ENCODE results near the gene PUM1. TPM values are rescaled to one million over a fixed set of nuclear protein-coding genes. Genes with fewer than 3 reads are reported as not detected.

Gene PUM1
- total RNA-seq, 2 donors from 2014 or later: 207 to 210 TPM

DNA sequence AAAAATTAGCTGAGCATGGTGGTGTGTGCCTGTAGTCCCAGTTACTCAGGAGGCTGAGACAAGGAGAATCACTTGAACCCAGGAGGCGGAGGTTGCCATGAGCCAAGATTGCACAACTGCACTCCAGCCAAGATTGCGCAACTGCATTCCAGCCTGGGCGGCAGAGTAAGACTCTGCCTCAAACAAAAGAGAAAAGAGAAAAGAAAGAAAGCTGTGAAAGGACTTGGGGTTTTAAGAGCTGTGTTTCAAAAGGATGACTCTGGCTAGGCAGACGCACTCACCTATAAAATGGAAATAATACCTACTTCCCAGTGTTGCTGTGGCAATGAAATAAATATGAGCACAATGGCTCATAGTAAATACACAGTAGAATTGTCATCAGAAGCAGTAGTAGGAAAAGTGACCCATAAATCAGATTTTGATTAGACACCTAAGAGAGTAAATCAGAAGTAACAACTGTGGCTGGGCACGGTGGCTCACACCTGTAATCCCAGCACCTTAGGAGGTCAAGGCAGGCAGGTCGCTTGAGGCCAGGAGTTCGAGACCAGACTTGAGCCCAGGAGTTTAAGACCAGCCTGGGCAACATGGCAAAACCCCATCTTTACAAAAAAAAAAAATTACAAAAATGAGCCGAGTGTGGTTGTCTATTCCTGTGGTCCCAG, 45.9 kb upstream of the PUM1 start:
- peaks cover 13% of the 10 kb centered on the region for H3K4me1 Mint-ChIP-seq
- H3K4me3 ChIP-seq (ENCODE audit: low read length): no peak overlapping the region
- no peaks in the 10 kb centered on the region for H3K9me3 ChIP-seq (ENCODE audit: control insufficient read depth, low read length)
- no peaks in the 10 kb centered on the region for H3K4me1 ChIP-seq (ENCODE audit: control insufficient read depth, insufficient read depth, low read length)
- no peaks in the 10 kb centered on the region for H3K27me3 ChIP-seq (ENCODE audit: control insufficient read depth, insufficient read depth, low read length, poor library complexity, severe bottlenecking)
- H3K27ac ChIP-seq (ENCODE audit: low read depth, low read length): no peak overlapping the region
- no peaks in the 10 kb centered on the region for H3K27me3 Mint-ChIP-seq (ENCODE audit: insufficient read depth)
- TF ChIP-seq CTCF (conservative IDR thresholded peaks at IDR 0.05): no peak
- DNase-seq: peak; percentile 67
- H3K36me3 ChIP-seq (ENCODE audit: control insufficient read depth, insufficient read depth, low read length): no peaks in the 10 kb centered on the region
- no peaks in the 10 kb centered on the region for H3K36me3 Mint-ChIP-seq (ENCODE audit: low read depth)
- no peak overlapping the region for H3K4me3 Mint-ChIP-seq
- 85 to 95% methylated on average over 4 to 8 of the region's 8 CpGs for WGBS, 2 experiments (ENCODE audit: insufficient coverage in 1 of 2, insufficient read length in 1 of 2)
- H3K9me3 Mint-ChIP-seq: no peaks in the 10 kb centered on the region
- peak overlapping the region; percentile 16 for H3K27ac Mint-ChIP-seq
- no peak overlapping the region for H3K9ac ChIP-seq (ENCODE audit: extremely low read depth, low read length, poor library complexity, severe bottlenecking)

DNA sequence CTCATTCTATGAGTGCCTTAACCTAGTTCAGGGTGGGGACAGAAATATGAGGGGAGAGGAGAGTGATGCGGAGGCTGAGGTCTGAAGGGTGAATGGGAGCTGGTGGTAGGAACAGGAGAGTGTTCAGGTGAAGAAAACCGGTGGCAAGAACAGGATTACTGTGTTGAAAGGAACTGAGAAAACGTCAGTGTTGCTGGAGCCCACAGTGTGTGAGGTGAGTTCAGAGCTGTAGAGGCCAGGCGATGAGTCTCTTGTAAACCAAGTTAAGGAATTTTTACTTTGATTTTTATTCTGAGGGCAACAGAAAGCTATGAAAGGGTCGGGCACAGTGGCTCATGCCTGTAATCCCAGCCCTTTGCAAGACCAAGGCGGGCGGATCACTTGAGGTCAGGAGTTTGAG, 45.3 kb upstream of the PUM1 start:
- Histone ChIP-seq H3K27me3 (ENCODE audit: control insufficient read depth, insufficient read depth, low read length, poor library complexity, severe bottlenecking) (no peaks in the 10 kb centered on the region), H3K4me3 (ENCODE audit: low read length) (no peak overlapping the region), H3K4me1 (ENCODE audit: control insufficient read depth, insufficient read depth, low read length) (no peaks in the 10 kb centered on the region), H3K36me3 (ENCODE audit: control insufficient read depth, insufficient read depth, low read length) (no peaks in the 10 kb centered on the region), H3K9me3 (ENCODE audit: control insufficient read depth, low read length) (no peaks in the 10 kb centered on the region), H3K9ac (ENCODE audit: extremely low read depth, low read length, poor library complexity, severe bottlenecking) (no peak overlapping the region), H3K27ac (ENCODE audit: low read depth, low read length) (no peak overlapping the region)
- Mint-ChIP-seq H3K9me3 (no peaks in the 10 kb centered on the region), H3K27ac (peak overlapping the region; percentile 16), H3K27me3 (ENCODE audit: insufficient read depth) (no peaks in the 10 kb centered on the region), H3K4me1 (peaks cover 13% of the 10 kb centered on the region), H3K36me3 (ENCODE audit: low read depth) (no peaks in the 10 kb centered on the region), H3K4me3 (no peak overlapping the region)
- no peak for TF ChIP-seq CTCF (conservative IDR thresholded peaks at IDR 0.05)
- WGBS, 2 experiments (ENCODE audit: insufficient coverage in 1 of 2, insufficient read length in 1 of 2): 91% methylated on average over 5 to 7 of the region's 7 CpGs
- DNase-seq: no peak

DNA sequence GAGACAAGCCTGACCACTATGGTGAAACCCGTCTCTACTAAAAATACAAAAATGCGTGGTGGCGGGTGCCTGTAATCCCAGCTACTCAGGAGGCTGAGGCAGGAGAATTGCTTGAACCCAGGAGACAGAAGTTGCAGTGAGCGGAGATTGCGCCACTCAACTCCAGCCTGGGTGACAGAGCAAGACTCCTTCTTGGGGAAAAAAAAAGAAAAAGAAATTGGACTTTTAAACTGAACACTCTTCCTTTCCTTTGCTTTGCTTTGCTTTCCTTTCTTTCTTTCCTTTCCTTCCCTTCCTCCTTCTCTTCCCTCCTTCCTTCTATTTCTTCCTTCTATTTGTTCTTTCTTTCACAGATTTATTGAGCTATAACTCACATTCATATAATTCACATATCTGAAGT, 43.3 kb upstream of the PUM1 start:
- no peaks in the 10 kb centered on the region for H3K27me3 ChIP-seq (ENCODE audit: control insufficient read depth, insufficient read depth, low read length, poor library complexity, severe bottlenecking)
- no peak overlapping the region for H3K27ac Mint-ChIP-seq
- DNase-seq: no peak
- peaks cover 13% of the 10 kb centered on the region for H3K4me1 Mint-ChIP-seq
- TF ChIP-seq CTCF (conservative IDR thresholded peaks at IDR 0.05): no peak
- WGBS, 2 experiments (ENCODE audit: insufficient coverage in 1 of 2, insufficient read length in 1 of 2): 94 to 100% methylated on average over 3 to 5 of the region's 5 CpGs
- H3K36me3 ChIP-seq (ENCODE audit: control insufficient read depth, insufficient read depth, low read length): no peaks in the 10 kb centered on the region
- no peak overlapping the region for H3K4me3 Mint-ChIP-seq
- H3K4me3 ChIP-seq (ENCODE audit: low read length): no peak overlapping the region
- no peaks in the 10 kb centered on the region for H3K9me3 ChIP-seq (ENCODE audit: control insufficient read depth, low read length)
- H3K27ac ChIP-seq (ENCODE audit: low read depth, low read length): no peak overlapping the region
- H3K36me3 Mint-ChIP-seq (ENCODE audit: low read depth): no peaks in the 10 kb centered on the region
- H3K9ac ChIP-seq (ENCODE audit: extremely low read depth, low read length, poor library complexity, severe bottlenecking): no peak overlapping the region
- no peaks in the 10 kb centered on the region for H3K9me3 Mint-ChIP-seq
- no peaks in the 10 kb centered on the region for H3K27me3 Mint-ChIP-seq (ENCODE audit: insufficient read depth)
- no peaks in the 10 kb centered on the region for H3K4me1 ChIP-seq (ENCODE audit: control insufficient read depth, insufficient read depth, low read length)
